H1 (cell line): ENCODE results near the gene NT5C3B. TPM values are rescaled to one million over a fixed set of nuclear protein-coding genes. Genes with fewer than 3 reads are reported as not detected.

ENCODE experiments used
- CTCF ChIA-PET: fragments of 300-600 bp; sonication (Branson Sonifier 250); formaldehyde crosslinking; loops from one replicate; lab custom pipeline; 2021; ENCODE audit not compliant: partially characterized antibody; lab: Charles Lee
- POLR2A ChIA-PET: fragments of 300-600 bp; sonication (Branson Sonifier 250); formaldehyde crosslinking; loops from one replicate; lab custom pipeline; 2021; ENCODE audit warnings: inconsistent platforms; ENCODE audit not compliant: partially characterized antibody; lab: Charles Lee
- DNase-seq, 2 experiments: peaks; one replicate each; pipeline versions ENCODE4 v3.0.0 to v3.0.0-alpha.2; 2010 to 2022; ENCODE audit warnings: low spot score in 2 of 2, low read depth in 1 of 2, mixed read lengths in 1 of 2
- FAIRE-seq: peaks from 2 replicates; lab custom pipeline; 2011; peaks lifted over from hg19 to GRCh38; lab: Jason Lieb, UNC
- H2AFZ ChIP-seq: 2 replicates; pipeline ENCODE4 v1.8.1; 2012; ENCODE audit warnings: low read length, inconsistent platforms
- H2AK5ac ChIP-seq: 2 replicates; pipeline ENCODE4 v1.6.1; 2013; ENCODE audit warnings: low read depth, low read length
- H2BK120ac ChIP-seq: replicated peaks from 2 replicates; pipeline ENCODE3; 2013; ENCODE audit warnings: low read depth, low read length, inconsistent platforms
- H2BK12ac ChIP-seq: 2 replicates; pipeline ENCODE4 v1.6.1; 2013; ENCODE audit warnings: low read depth, low read length
- H2BK15ac ChIP-seq: 2 replicates; pipeline ENCODE4 v1.6.1; 2013; ENCODE audit warnings: low read length
- H2BK20ac ChIP-seq: 2 replicates; pipeline ENCODE4 v1.6.1; 2013; ENCODE audit warnings: low read length
- H2BK5ac ChIP-seq: 2 replicates; pipeline ENCODE4 v1.6.1; 2013; ENCODE audit warnings: low read depth, low read length
- H3K14ac ChIP-seq: 2 replicates; pipeline ENCODE4 v1.6.1; 2013; ENCODE audit warnings: inconsistent platforms; ENCODE audit not compliant: insufficient read length
- H3K18ac ChIP-seq: 2 replicates; pipeline ENCODE4 v1.6.1; 2013; ENCODE audit warnings: low read length; ENCODE audit errors: extremely low read depth
- H3K23ac ChIP-seq: 2 replicates; pipeline ENCODE4 v1.6.1; 2013; ENCODE audit warnings: inconsistent platforms; ENCODE audit not compliant: insufficient read length
- H3K23me2 ChIP-seq: 2 replicates; pipeline ENCODE4 v1.6.1; 2013; ENCODE audit warnings: low read depth, low read length
- H3K27ac ChIP-seq: 2 replicates; pipeline ENCODE4 v1.6.1; 2011; ENCODE audit warnings: low read depth, low read length, inconsistent platforms
- H3K27me3 ChIP-seq, 4 experiments: replicated peaks in 1 of 4; 1 replicate in 1 of 4; 2 replicates in 3 of 4; pipeline versions ENCODE4 v1.6.1 to v1.8.1; 2011 to 2013; ENCODE audit warnings: low read length in 3 of 4, mild to moderate bottlenecking in 3 of 4, inconsistent platforms in 2 of 4, mixed read lengths in 2 of 4, moderate library complexity in 1 of 4; ENCODE audit not compliant: control insufficient read depth in 3 of 4, insufficient read depth in 3 of 4; ENCODE audit errors: extremely low read depth in 1 of 4
- H3K36me3 ChIP-seq, 4 experiments: 2 replicates each; pipeline versions ENCODE4 v1.6.1 to v1.8.1; 2011 to 2013; ENCODE audit warnings: mild to moderate bottlenecking in 4 of 4, low read length in 3 of 4, moderate library complexity in 2 of 4, control low read depth in 1 of 4, inconsistent platforms in 1 of 4; ENCODE audit not compliant: insufficient read depth in 4 of 4, control insufficient read depth in 2 of 4
- H3K4ac ChIP-seq: replicated peaks from 2 replicates; pipeline ENCODE3; 2013; ENCODE audit warnings: low read length, low read depth, mixed read lengths, inconsistent platforms; ENCODE audit not compliant: insufficient read length
- H3K4me1 ChIP-seq, 4 experiments: replicated peaks in 1 of 4; 1 replicate in 1 of 4; 2 replicates in 3 of 4; pipeline versions ENCODE4 v1.6.1 to v1.8.1; 2011 to 2013; ENCODE audit warnings: low read length in 3 of 4, inconsistent platforms in 2 of 4, mixed read lengths in 1 of 4; ENCODE audit not compliant: insufficient read depth in 4 of 4, control insufficient read depth in 3 of 4
- H3K4me2 ChIP-seq, 2 experiments: 2 replicates each; pipeline versions ENCODE4 v1.6.1 to v1.8.1; 2011 to 2013; ENCODE audit warnings: low read depth in 2 of 2, low read length in 2 of 2, control low read depth in 1 of 2, inconsistent platforms in 1 of 2, mild to moderate bottlenecking in 1 of 2; ENCODE audit not compliant: insufficient read depth in 1 of 2
- H3K4me3 ChIP-seq, 4 experiments: fragments of 200-600, 300-600 bp in 1 of 4; sonication (generic), shearing (Covaris generic), sonication (Bioruptor Twin) in 1 of 4; 2 replicates each; pipeline versions ENCODE4 v1.5.1 to v1.8.1; 2011 to 2016; ENCODE audit warnings: low read length in 4 of 4, low read depth in 3 of 4, control low read depth in 2 of 4, inconsistent platforms in 2 of 4, mild to moderate bottlenecking in 2 of 4, mixed read lengths in 1 of 4, moderate library complexity in 1 of 4; ENCODE audit not compliant: insufficient read depth in 2 of 4; ENCODE audit errors: extremely low read depth in 1 of 4
- H3K56ac ChIP-seq: replicated peaks from 2 replicates; pipeline ENCODE3; 2013; ENCODE audit warnings: low read depth, mild to moderate bottlenecking, mixed read lengths, low read length, inconsistent platforms; ENCODE audit not compliant: insufficient read length
- H3K79me1 ChIP-seq: 2 replicates; pipeline ENCODE4 v1.6.1; 2013; ENCODE audit warnings: low read depth, low read length, control low read depth
- H3K79me2 ChIP-seq, 2 experiments: 2 replicates each; pipeline versions ENCODE4 v1.6.1 to v1.8.1; 2012 to 2013; ENCODE audit warnings: low read length in 2 of 2, mild to moderate bottlenecking in 2 of 2, inconsistent platforms in 1 of 2; ENCODE audit not compliant: insufficient read depth in 2 of 2, control insufficient read depth in 1 of 2
- H3K9ac ChIP-seq, 4 experiments: replicated peaks in 1 of 4; 1 replicate in 1 of 4; 2 replicates in 3 of 4; pipeline versions ENCODE4 v1.6.1 to v1.8.1; 2011 to 2013; ENCODE audit warnings: low read depth in 3 of 4, low read length in 3 of 4, control low read depth in 2 of 4, mild to moderate bottlenecking in 2 of 4, moderate library complexity in 2 of 4, inconsistent platforms in 1 of 4; ENCODE audit errors: extremely low read depth in 1 of 4
- H3K9me3 ChIP-seq, 2 experiments: 2 replicates each; pipeline versions ENCODE4 v1.6.1 to v1.8.1; 2012 to 2013; ENCODE audit warnings: mild to moderate bottlenecking in 2 of 2, moderate library complexity in 2 of 2, control low read depth in 1 of 2, inconsistent platforms in 1 of 2, low read depth in 1 of 2, low read length in 1 of 2, mixed read lengths in 1 of 2; ENCODE audit not compliant: insufficient read depth in 2 of 2
- H4K20me1 ChIP-seq, 2 experiments: replicated peaks in 1 of 2; 2 replicates each; pipeline versions ENCODE3 to v1.8.1; 2011 to 2013; ENCODE audit warnings: inconsistent platforms in 2 of 2, low read length in 2 of 2, mild to moderate bottlenecking in 1 of 2; ENCODE audit not compliant: insufficient read depth in 2 of 2, control insufficient read depth in 1 of 2
- H4K5ac ChIP-seq: 2 replicates; pipeline ENCODE4 v1.6.1; 2013; ENCODE audit warnings: low read length, low read depth, mixed read lengths, inconsistent platforms; ENCODE audit not compliant: insufficient read length
- H4K8ac ChIP-seq: 2 replicates; pipeline ENCODE4 v1.8.0; 2013; ENCODE audit warnings: mild to moderate bottlenecking, moderate library complexity, low read length, inconsistent platforms; ENCODE audit not compliant: insufficient read depth; ENCODE audit errors: extremely low read depth
- H4K91ac ChIP-seq: replicated peaks from 2 replicates; pipeline ENCODE3; 2013; ENCODE audit warnings: low read length, mixed read lengths, inconsistent platforms; ENCODE audit not compliant: insufficient read length
- FOSL1 ChIP-seq: IDR thresholded peaks from 2 replicates; pipeline ENCODE4 v1.6.1; 2011; ENCODE audit warnings: mild to moderate bottlenecking, low read depth, low read length, moderate library complexity; ENCODE audit not compliant: insufficient read depth
- GABPA ChIP-seq: IDR thresholded peaks from 2 replicates; pipeline ENCODE4 v1.6.1; 2011; ENCODE audit warnings: mild to moderate bottlenecking, low read length, moderate library complexity, borderline replicate concordance; ENCODE audit not compliant: insufficient read depth
- HDAC6 ChIP-seq: IDR thresholded peaks from one replicate; pipeline ENCODE4 v1.7.1; 2012; ENCODE audit warnings: low read depth, mild to moderate bottlenecking, inconsistent platforms, low read length, moderate library complexity
- KDM1A ChIP-seq: fragments of 200-600, 300-600 bp; sonication (generic); IDR thresholded peaks from 2 replicates; pipeline ENCODE4 v1.7.1; 2016; ENCODE audit warnings: mild to moderate bottlenecking, low read length, borderline replicate concordance
- POLR2A ChIP-seq, 2 experiments: IDR thresholded peaks; 1 replicate in 1 of 2; 2 replicates in 1 of 2; pipeline ENCODE4 v1.6.1; 2011; ENCODE audit warnings: low read depth in 2 of 2, low read length in 2 of 2, mild to moderate bottlenecking in 2 of 2; ENCODE audit errors: control extremely low read depth in 1 of 2
- RAD21 ChIP-seq, 2 experiments: IDR thresholded peaks in 1 of 2; conservative IDR thresholded peaks in 1 of 2; 2 replicates each; pipeline ENCODE4 v1.6.1; 2011; ENCODE audit warnings: low read depth in 2 of 2, low read length in 2 of 2, improper control_type of control experiment in 1 of 2, inconsistent platforms in 1 of 2, mild to moderate bottlenecking in 1 of 2, moderate library complexity in 1 of 2
- RFX5 ChIP-seq: IDR thresholded peaks from 2 replicates; pipeline ENCODE4 v1.6.1; 2011; ENCODE audit warnings: low read depth, low read length, improper control_type of control experiment, borderline replicate concordance
- RXRA ChIP-seq: IDR thresholded peaks from 2 replicates; pipeline ENCODE4 v1.6.1; 2011; ENCODE audit warnings: low read depth, mild to moderate bottlenecking, low read length, moderate library complexity; ENCODE audit not compliant: insufficient read depth
- SAP30 ChIP-seq: fragments of 300-600 bp; sonication (generic); IDR thresholded peaks from 2 replicates; pipeline ENCODE4 v1.7.1; 2012; ENCODE audit warnings: low read length, moderate library complexity, mild to moderate bottlenecking, inconsistent platforms; ENCODE audit not compliant: insufficient read depth, insufficient replicate concordance
- SIN3A ChIP-seq, 2 experiments: IDR thresholded peaks in 1 of 2; conservative IDR thresholded peaks in 1 of 2; 2 replicates each; pipeline ENCODE4 v1.6.1; 2011 to 2012; ENCODE audit warnings: low read length in 2 of 2, improper control_type of control experiment in 1 of 2, low read depth in 1 of 2, mild to moderate bottlenecking in 1 of 2
- SP4 ChIP-seq: IDR thresholded peaks from 2 replicates; pipeline ENCODE4 v1.6.1; 2012; ENCODE audit warnings: low read length, inconsistent platforms
- SRF ChIP-seq: IDR thresholded peaks from 2 replicates; pipeline ENCODE4 v1.6.1; 2011; ENCODE audit warnings: mild to moderate bottlenecking, low read depth, low read length, moderate library complexity
- SUZ12 ChIP-seq: fragments of 200-600 bp; sonication (generic); IDR thresholded peaks from 2 replicates; pipeline ENCODE4 v1.6.1; 2012; ENCODE audit warnings: mild to moderate bottlenecking, inconsistent platforms, low read length, moderate library complexity, mixed read lengths
- ZNF274 ChIP-seq: IDR thresholded peaks from 2 replicates; pipeline ENCODE4 v1.7.0; 2012; ENCODE audit warnings: low read length, borderline replicate concordance; ENCODE audit errors: extremely low read depth
- WGBS, 2 experiments: shearing (Covaris generic) in 1 of 2; methylation state at CpG; one replicate each; pipeline versions ENCODE4 v1.1.6 to v1.1.7; 2013 to 2015; ENCODE audit warnings: low lambda C conversion rate in 2 of 2, mixed read lengths in 2 of 2, inconsistent platforms in 1 of 2, low coverage in 1 of 2, missing lambda C conversion rate in 1 of 2; ENCODE audit not compliant: insufficient replicate concordance in 2 of 2, insufficient coverage in 1 of 2, insufficient read length in 1 of 2; ENCODE audit errors: extremely low coverage in 1 of 2, missing lambda C conversion rate in 1 of 2; 5-methylcytosine and 5-hydroxymethylcytosine counted together
- polyA plus RNA-seq, 7 experiments: library from polyadenylated mRNA; depleted of rRNA in 3 of 7; stranded (reverse) in 5 of 7; unstranded in 2 of 7; fragments of >200 nt in 5 of 7; fragments of 200-250 nt in 2 of 7; gene quantifications; 1 replicate in 5 of 7; 2 replicates in 1 of 7; 4 replicates in 1 of 7; pipeline versions ENCODE4 v1.2.1 to v1.2.3, GENCODE V29; 2011 to 2013; ENCODE audit warnings: missing spikeins in 2 of 7, mixed read lengths in 2 of 7
- total RNA-seq: library from RNA; stranded (reverse); fragmentation: NEBNext Ultra II Directional; extraction: Animal tissue kit (Norgen Biotek cat#: 25700); gene quantifications from 2 replicates; pipeline ENCODE4 v1.2.1, GENCODE V29; 2021

NT5C3B gene
- total and polyA plus RNA-seq, 2 of the 8 experiments (the other 6 are each of a cell fraction or from before 2014, with no cell fraction given), result 68.7 to 94.5 TPM

GRCh38 chr17:41779954-41780353 lies 56.1 kb downstream of the NT5C3B start:
- ChIA-PET POLR2A (interaction anchor here (0.8 to 1.6 kb wide), 4 partner anchors 9 to 46 kb away, joined by 3 to 5 read pairs (median 4); partner anchors contain the start of gene HAP1), CTCF (interaction anchor here (0.7 to 6.8 kb wide), 7 partner anchors 9 to 224 kb away, joined by 3 to 55 read pairs (median 3); no protein-coding TSS in a partner anchor)
- Histone ChIP-seq H2BK15ac (no peak overlapping the region), H2BK5ac (no peak overlapping the region), H3K56ac (no peak overlapping the region), H4K5ac (no peak overlapping the region), H3K23me2 (peaks cover 8% of the 10 kb centered on the region), H2AFZ (no peak overlapping the region), H3K79me2 (peaks cover 0 to 61% of the 10 kb centered on the region in 2 experiments; a peak in 3 of 4 replicates), H4K20me1 (peaks cover 0 to 11% of the 10 kb centered on the region in 2 experiments), H3K23ac (no peak overlapping the region), H3K4me1 (peaks cover 0 to 45% (median 25%) of the 10 kb centered on the region in 4 experiments; a peak in 6 of 7 replicates), H3K9me3 (no peaks in the 10 kb centered on the region), H2BK20ac (no peak overlapping the region), H3K4me2 (no peak overlapping the region), H3K4ac (no peak overlapping the region), H3K27ac (no peak overlapping the region), H2BK12ac (no peak overlapping the region), H3K14ac (no peak overlapping the region), H3K4me3 (no peak overlapping the region), H3K9ac (no peak overlapping the region), H2AK5ac (no peak overlapping the region), H4K8ac (no peak overlapping the region), H2BK120ac (no peak overlapping the region), H3K27me3 (no peaks in the 10 kb centered on the region), H3K79me1 (peaks cover 17% of the 10 kb centered on the region), H3K18ac (no peak overlapping the region), H3K36me3 (no peaks in the 10 kb centered on the region), H4K91ac (no peak overlapping the region)
- no peak for FAIRE-seq
- no peak for DNase-seq
- 88% methylated on average over 1 of the region's 1 CpG; no CpG with 5 or more reads in 1 of the 2 experiments for WGBS, 2 experiments
- TF ChIP-seq ZNF274, result no peak
- no peak for TF ChIP-seq FOSL1
- no peak for TF ChIP-seq POLR2A (IDR thresholded peaks at IDR 0.05; ENCODE audit: control extremely low read depth in 1 of 2, low read depth in 2 of 2, low read length in 2 of 2)
- TF ChIP-seq RAD21 (IDR thresholded peaks at IDR 0.05 in 1 of 2, conservative IDR thresholded peaks at IDR 0.05 in 1 of 2; ENCODE audit: low read depth in 2 of 2, low read length in 2 of 2), result no peak
- TF ChIP-seq RXRA, result no peak
- TF ChIP-seq SIN3A (conservative IDR thresholded peaks at IDR 0.05 in 1 of 2, IDR thresholded peaks at IDR 0.05 in 1 of 2; ENCODE audit: low read depth in 1 of 2, low read length in 2 of 2), result no peak
- no peak for TF ChIP-seq SAP30
- TF ChIP-seq KDM1A, result no peak
- TF ChIP-seq GABPA, result no peak
- TF ChIP-seq RFX5, result no peak
- no peak for TF ChIP-seq SP4
- no peak for TF ChIP-seq SUZ12
- no peak for TF ChIP-seq SRF
- TF ChIP-seq HDAC6, result no peak
